NCI-H1092 treated with DMSO at 0.1 percent for 48 hours (cell line): Measurements from ENCODE around the gene GARIN5B.

Experiments
- DNase-seq: peaks from one replicate; lab custom pipeline; 2025; lab: John Stamatoyannopoulos, UW

The GARIN5B gene

DNA sequence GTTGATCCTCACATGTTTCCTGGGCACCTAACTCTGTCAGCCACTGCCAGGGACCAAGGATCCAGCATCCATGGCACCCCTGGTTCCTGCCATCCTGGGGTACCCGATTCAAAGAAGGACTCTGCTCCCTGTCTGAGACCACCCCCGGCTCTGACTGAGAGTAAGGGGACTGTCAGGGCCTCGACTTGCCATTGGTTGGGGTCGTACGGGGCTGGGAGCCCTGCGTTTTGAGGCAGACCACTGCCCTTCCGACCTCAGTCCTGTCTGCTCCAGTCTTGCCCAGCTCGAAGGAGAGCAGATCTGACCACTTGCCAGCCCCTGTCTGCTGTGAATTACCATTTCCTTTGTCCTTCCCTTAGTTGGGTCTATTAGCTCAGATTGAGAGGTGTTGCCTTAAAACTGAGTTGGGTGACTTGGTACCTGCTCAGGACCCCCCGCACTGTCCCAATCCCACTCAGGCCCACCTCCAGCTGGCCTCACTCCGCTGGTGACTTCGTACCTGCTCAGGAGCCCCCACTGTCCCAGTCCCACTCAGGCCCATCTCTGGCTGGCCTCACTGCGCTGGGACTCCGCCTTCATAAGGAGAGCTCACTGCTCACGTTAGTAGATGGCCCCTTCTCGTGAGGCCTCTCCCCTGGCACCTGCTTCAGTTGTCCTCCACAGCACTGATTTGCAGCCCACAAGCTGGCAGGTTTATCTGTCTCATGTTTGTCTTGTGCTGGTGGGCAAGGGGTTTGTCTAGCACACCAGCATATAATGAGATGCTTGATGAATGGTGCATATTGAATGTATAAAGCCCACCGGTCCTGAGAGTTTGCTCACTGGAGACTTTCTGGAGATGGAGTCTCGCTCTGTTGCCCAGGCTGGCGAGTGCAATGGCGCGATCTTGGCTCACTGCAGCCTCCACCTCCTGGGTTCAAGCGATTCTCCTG, 26.6 kb upstream of the GARIN5B start:
- DNase-seq: no peak

DNA sequence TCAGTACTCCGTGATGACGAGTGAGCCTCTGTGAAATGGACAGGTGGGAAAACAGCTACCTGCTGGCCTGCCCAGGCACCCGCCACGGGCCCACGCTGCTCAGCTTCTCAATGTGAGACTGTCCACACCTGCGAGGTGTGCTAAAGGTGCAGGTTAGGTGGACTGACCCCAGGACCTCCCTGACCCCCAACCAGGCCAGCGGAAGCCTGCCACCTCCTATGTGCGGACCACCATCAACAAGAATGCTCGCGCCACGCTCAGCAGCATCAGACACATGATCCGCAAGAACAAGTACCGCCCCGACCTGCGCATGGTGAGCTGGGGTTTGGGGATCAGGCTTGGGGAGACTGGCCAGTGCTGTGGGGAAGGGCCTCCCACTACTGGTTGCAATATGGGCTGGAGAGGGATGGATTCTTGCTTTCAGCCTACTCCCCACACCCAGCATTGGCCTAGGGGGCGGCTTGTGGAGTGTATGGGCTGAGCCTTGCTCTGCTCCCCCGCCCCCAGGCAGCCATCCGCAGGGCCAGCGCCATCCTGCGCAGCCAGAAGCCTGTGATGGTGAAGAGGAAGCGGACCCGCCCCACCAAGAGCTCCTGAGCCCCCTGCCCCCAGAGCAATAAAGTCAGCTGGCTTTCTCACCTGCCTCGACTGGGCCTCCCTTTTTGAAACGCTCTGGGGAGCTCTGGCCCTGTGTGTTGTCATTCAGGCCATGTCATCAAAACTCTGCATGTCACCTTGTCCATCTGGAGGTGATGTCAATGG, 24.9 kb upstream of the GARIN5B start:
- DNase-seq: no peak

- DNase-seq: no peak
These were observed 23.5 kb upstream of the GARIN5B start for GRCh38 chr19:55386493-55386971.

DNA sequence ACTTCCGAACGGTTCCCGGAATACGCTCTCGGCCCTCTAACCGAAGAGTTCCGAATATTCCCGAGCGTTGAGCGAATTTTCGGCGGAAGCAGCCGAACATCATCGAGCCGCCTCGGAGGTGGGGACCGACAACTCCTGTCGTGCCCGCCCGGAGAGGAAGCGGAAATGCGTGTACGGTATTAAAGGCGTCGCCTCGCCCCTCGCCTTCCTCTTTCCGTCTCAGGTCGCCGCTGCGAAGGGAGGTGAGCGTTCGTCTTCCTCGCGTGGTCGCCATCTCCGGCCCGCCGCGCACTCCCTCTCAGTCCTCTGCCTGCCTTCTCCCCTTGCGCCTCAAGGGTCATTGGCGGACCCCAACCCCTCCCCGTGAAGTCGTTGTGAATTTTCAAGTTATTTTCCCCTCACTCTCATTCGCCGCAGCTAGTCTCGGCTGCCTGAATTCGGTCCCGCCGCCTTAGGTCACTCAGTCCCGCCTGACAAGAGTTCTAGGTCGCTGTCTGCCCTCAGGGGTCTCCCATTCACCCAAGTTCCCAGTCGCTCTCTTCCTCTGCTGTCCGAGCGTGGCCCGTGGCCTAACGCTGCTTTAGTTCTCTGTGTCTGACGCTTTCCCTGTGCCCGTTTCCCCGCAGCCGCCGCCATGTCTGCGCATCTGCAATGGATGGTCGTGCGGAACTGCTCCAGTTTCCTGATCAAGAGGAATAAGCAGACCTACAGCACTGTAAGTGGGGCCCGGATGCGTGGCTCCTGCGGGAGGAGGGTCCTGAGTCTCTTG, 22.8 kb upstream of the GARIN5B start, which contains the start of gene RPL28:
TSS of gene RPL28 (plus strand) at position 209 of the 769 bp plus-strand sequence. CDS start at position 635, 426 bp downstream.
- peak; percentile 95 for DNase-seq

GRCh38 chr19:55384920-55385723, 22.1 kb upstream of the GARIN5B start:
- peak; percentile 94 for DNase-seq

- peak; percentile 59 for DNase-seq
These were observed 21.3 kb upstream of the GARIN5B start, which contains the start of gene TMEM238 for GRCh38 chr19:55384131-55384919. Gene TMEM238 (minus strand): TSS chr19:55384292. CDS start chr19:55384259, 33 bp downstream.

DNA sequence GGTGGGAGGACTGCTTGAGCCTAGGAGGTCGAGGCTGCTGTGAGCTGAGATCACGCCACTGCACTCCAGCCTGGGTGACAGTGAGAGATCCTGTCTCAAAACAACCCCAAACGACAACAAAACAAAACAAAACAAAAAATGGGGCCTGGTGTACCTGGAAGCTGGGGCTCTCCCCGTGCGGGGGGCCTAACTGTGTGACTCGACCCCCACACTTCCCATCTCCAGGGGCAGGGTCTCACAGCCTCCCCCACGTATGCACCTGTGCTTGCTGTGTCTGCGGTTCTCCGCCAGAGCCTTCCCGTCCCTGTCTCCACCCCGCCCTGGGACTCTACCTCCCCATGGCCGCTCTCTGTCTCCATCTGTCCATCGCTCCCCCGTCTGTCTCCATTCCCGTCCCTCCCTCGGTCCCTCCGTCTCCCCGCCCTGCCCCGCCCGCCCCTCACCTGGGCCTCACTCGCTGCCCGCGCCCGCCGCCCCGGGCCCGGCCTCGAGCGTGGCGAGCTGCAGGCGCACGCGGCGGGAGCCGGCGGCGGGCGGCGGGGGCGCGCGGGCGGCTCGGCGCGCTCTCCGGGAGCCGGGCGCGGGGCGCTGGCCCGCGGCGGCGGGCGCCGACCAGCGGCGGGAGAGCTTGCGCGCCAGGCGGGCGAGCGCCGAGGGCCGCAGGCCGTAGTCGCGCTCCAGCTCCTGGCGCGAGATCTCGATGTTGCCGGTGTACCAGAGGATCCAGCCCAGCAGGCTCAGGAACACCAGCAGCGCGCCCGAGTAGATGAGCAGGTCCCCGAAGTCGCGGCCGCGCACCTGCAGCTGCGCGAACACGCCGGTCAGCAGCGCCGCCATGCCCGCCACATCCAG, 20.4 kb upstream of the GARIN5B start:
- peak; percentile 40 for DNase-seq

- DNase-seq: no peak
These were observed 19.5 kb upstream of the GARIN5B start for GRCh38 chr19:55382522-55383054.

- DNase-seq: no peak
These were observed 19.0 kb upstream of the GARIN5B start for GRCh38 chr19:55382013-55382412.

- DNase-seq: no peak
These were observed 16.1 kb upstream of the GARIN5B start for GRCh38 chr19:55379174-55379573.

DNA sequence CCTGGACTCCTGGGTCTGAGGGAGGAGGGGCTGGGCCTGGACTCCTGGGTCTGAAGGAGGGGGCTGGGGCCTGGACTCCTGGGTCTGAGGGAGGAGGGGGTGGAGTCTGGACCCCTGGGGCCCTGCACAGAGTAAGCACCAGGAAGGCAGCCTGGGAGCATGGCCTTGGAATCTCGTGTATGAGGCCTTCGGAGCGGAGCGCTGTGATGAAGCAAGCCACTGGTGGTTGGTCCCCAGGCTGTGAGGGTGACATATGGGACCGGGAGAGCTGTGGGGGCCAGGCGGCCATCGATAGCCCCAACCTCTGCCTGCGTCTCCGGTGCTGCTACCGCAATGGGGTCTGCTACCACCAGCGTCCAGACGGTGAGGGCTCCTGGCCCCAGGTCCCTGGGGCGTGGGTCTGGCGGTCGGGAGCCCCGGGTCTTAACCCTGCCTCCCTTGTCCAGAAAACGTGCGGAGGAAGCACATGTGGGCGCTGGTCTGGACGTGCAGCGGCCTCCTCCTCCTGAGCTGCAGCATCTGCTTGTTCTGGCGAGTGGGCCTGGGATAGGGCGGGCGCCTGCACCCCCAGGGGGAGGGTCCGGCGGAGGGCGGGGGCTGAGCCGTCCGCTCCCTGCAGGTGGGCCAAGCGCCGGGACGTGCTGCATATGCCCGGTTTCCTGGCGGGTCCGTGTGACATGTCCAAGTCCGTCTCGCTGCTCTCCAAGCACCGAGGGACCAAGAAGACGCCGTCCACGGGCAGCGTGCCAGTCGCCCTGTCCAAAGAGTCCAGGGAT, 14.5 kb upstream of the GARIN5B start:
- no peak for DNase-seq

GRCh38 chr19:55376241-55376933, 13.3 kb upstream of the GARIN5B start, which contains the start of gene TMEM190:
Gene TMEM190 (plus strand): TSS chr19:55376826. CDS start chr19:55376854, 28 bp downstream.
- DNase-seq: no peak

GRCh38 chr19:55373993-55374757, 11.1 kb upstream of the GARIN5B start:
- no peak for DNase-seq

- no peak for DNase-seq
These were observed 10.4 kb upstream of the GARIN5B start for GRCh38 chr19:55373306-55373992.

GRCh38 chr19:55372316-55373081, 9.4 kb upstream of the GARIN5B start:
- DNase-seq: no peak
